ENCODE data around the gene DHH.
"Not testable (repeated sequence)": the region's sequence is repeated elsewhere in the genome, so short reads cannot be mapped to it uniquely, and the experiment has no call there.

The DHH gene

GRCh38 chr12:49070971-49071370, 23.6 kb downstream of the DHH start:
- no peak for DNase-seq (ENCODE audit: low spot score)

- DNase-seq (ENCODE audit: low spot score), result peak; percentile 99
These were observed 24.9 kb downstream of the DHH start, which contains the start of gene RHEBL1 for GRCh38 chr12:49069507-49070346. RHEBL1 (minus strand) TSS chr12:49069979; CDS start chr12:49069785, 194 bp downstream.

GRCh38 chr12:49068879-49069506, 25.6 kb downstream of the DHH start:
- no peak for DNase-seq (ENCODE audit: low spot score)

- DNase-seq (ENCODE audit: low spot score), result no peak
These were observed 28.5 kb downstream of the DHH start for GRCh38 chr12:49066120-49066519.

- no peak for DNase-seq (ENCODE audit: low spot score)
These were observed 29.8 kb downstream of the DHH start for GRCh38 chr12:49064767-49065152.

- not testable (repeated sequence) for DNase-seq (ENCODE audit: low spot score)
These were observed 32.7 kb downstream of the DHH start for GRCh38 chr12:49061916-49062315.

GRCh38 chr12:49061157-49061650, 33.4 kb downstream of the DHH start:
- no peak for DNase-seq (ENCODE audit: low spot score)

GRCh38 chr12:49060237-49061156, 34.1 kb downstream of the DHH start, which contains the start of gene KMT2D:
KMT2D (minus strand) TSS chr12:49060794; CDS start chr12:49055324, 5,470 bp downstream.
- DNase-seq (ENCODE audit: low spot score), result peak; percentile 95

- peak; percentile 56 for DNase-seq (ENCODE audit: low spot score)
These were observed 35.1 kb downstream of the DHH start for GRCh38 chr12:49059299-49060171.

- no peak for DNase-seq (ENCODE audit: low spot score)
These were observed 35.6 kb downstream of the DHH start for GRCh38 chr12:49059045-49059298.

- DNase-seq (ENCODE audit: low spot score), result no peak
These were observed 36.1 kb downstream of the DHH start for GRCh38 chr12:49058366-49059044.

GRCh38 chr12:49057888-49058287, 36.7 kb downstream of the DHH start:
- DNase-seq (ENCODE audit: low spot score), result no peak

GRCh38 chr12:49055978-49056754, 38.4 kb downstream of the DHH start:
- DNase-seq (ENCODE audit: low spot score), result peak; percentile 91

GRCh38 chr12:49055092-49055491, 39.5 kb downstream of the DHH start:
- DNase-seq (ENCODE audit: low spot score), result no peak

GRCh38 chr12:49054524-49054923, 40.1 kb downstream of the DHH start:
- DNase-seq (ENCODE audit: low spot score), result no peak

GRCh38 chr12:49054096-49054495, 40.5 kb downstream of the DHH start:
- no peak for DNase-seq (ENCODE audit: low spot score)

- DNase-seq (ENCODE audit: low spot score), result no peak
These were observed 42.0 kb downstream of the DHH start for GRCh38 chr12:49052451-49053208.

GRCh38 chr12:49051777-49052438, 42.7 kb downstream of the DHH start:
- DNase-seq (ENCODE audit: low spot score), result no peak

- no peak for DNase-seq (ENCODE audit: low spot score)
These were observed 43.2 kb downstream of the DHH start for GRCh38 chr12:49051373-49051764.
